Skin of body (tissue), 2 donors: ENCODE measurements around the gene MRI1. TPM values are rescaled to one million over a fixed set of nuclear protein-coding genes. Genes with fewer than 3 reads are reported as not detected.
"Not testable (repeated sequence)": the region's sequence is repeated elsewhere in the genome, so short reads cannot be mapped to it uniquely, and the experiment has no call there.

Experiments used
- DNase-seq: peaks from one replicate; lab custom pipeline; 2025; lab: John Stamatoyannopoulos, UW
- total RNA-seq: library from RNA; depleted of rRNA; stranded (reverse); fragments of >200 nt; gene quantifications from one replicate; pipeline ENCODE4 v1.2.3, GENCODE V29; 2014

MRI1 gene
- total RNA-seq, 1 donor from 2014 or later: 25.0 TPM

DNA sequence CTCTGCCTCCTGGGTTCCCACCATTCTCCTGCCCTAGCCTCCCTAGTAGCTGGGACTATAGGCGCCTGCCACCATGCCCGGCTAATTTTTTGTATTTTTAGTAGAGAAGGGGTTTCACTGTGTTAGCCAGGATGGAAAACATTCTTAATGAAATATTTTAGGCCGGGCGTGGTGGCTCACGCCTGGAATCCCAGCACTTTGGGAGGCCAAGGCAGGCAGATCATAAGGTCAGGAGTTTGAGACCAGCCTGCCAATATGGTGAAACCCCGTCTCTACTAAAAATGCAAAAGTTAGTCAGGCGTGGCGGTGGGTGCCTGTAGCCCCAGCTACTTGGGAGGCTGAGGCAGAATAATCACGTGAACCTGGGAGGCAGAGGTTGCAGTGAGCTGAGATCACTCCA, 29.0 kb downstream of the MRI1 start:
- not testable (repeated sequence) for DNase-seq

DNA sequence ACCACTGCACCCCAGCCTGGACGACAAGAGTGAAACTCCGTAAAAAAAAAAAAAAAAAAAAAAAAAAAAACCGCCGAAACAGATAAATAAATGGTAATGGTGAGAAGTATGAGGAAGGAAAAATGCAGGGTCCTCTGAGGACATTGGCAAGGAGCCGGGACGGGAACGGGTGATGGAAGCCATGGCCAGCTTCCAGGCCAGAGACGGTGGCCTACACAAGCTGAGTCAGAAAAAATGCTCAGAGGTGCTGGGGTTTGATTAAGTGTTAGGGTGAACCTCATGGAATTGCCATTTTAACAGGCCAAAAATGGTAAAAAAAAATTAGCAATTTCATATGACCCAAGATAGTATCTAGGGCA, 30.1 kb downstream of the MRI1 start:
- DNase-seq: peak; percentile 45

DNA sequence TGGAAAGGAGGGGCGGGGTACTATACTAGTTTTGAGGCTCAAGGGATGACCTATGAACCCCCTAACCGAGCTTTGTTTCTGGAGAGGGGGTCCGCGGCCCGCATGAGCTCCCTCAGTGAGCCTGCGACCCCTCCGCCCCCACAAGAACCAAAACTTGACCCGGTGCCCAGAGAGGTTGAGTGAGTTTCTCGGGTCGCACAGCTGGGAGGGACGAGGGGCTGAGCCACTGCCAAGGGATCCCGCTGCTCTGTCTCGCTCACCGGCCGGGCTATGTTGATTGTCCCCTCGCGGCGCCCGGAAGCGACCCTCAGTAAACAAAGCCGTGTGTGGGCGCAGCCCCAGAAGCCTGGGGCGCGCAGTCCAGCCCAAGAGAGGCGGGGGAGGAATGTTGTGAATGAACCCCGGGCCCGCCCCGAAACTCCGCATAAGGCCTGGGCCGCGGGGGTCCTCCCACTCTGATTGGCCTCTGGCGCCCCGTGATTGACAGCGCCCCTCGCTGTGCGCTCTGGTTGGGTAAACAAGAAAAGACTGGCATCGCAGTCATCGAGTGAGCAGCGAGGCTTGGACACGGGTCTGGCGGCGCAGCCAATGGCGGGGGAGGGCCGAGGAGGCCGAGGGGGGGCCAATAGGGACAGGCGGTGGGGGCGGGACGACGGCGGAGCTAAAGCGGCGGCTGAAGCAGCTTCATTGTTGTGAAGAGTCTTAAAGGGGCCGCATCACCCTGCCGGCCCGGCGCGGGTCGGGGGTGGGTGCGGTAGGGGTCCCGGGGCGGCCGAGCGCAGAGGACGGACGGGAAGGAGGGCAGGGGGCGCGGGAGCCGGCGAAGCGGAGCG, 30.7 kb downstream of the MRI1 start, which contains the start of gene ZSWIM4:
TSS of gene ZSWIM4 (plus strand) at position 687 of the 833 bp plus-strand sequence. CDS start 206 bp downstream, outside the sequence.
- peak; percentile 99 for DNase-seq

DNA sequence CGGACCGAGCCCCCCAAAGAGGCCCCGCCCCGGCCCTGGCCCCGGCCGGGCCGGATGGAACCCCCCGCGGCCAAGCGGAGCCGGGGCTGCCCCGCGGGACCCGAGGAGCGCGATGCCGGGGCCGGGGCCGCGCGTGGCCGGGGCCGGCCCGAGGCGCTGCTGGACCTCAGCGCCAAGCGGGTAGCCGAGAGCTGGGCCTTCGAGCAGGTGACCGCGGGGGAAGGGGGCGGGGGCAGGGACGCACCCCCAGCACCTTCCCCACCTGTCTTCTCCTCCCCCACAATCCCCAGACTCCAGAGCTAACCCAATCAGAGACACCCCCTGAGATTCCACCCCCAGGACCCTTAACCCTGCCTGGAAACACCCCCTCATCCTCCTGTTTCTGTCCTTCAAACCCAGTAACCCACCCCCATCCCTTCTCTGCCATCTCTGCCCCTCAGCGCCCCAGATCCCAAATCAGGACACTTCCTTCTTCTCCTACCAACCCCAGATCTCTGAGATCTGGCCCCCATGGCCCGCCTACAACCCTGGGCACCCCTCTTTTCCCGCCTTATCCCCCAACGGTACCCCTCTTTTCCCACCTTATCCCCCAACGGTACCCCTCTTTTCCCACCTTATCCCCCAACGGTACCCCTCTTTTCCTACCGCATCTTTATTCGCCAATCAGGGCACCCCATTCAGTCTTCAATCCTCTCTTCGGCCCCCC, 31.4 kb downstream of the MRI1 start:
- no peak for DNase-seq

DNA sequence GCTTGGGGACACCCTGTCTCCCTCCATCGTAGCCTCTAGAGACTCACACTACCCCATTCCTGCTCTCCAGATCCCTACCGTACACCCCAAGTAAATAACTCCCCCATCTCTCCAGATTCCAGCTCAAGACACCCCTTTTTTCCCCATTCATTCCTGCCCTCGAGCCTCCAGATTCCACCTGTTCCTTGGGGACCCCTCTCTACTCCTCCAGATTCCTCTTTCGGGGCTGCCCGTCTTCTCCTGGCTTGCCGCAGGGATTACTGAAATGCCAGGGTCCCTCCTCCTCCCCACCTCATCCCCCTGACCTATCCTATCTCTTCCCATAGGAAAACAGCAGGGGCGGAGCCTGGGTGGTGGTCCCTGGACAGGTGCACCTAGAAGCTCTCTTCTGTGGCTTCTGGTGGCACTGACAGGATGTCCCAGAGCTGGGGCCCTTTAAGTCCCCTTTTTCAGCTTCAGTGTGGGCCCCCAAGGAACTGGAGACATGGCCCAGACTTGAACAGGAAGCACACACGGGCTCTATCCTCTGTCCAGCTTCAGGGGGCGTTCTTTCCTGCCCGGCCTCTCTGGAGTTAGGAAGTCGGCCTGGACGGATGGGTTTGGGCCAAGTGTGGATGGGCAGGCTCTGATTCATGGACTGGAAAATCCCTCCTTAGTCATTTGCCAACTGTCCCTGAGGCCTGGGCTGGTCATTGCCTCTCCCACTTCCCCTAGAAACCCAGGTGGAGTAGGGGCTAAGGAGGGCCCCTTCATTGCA, 32.2 kb downstream of the MRI1 start:
- no peak for DNase-seq

DNA sequence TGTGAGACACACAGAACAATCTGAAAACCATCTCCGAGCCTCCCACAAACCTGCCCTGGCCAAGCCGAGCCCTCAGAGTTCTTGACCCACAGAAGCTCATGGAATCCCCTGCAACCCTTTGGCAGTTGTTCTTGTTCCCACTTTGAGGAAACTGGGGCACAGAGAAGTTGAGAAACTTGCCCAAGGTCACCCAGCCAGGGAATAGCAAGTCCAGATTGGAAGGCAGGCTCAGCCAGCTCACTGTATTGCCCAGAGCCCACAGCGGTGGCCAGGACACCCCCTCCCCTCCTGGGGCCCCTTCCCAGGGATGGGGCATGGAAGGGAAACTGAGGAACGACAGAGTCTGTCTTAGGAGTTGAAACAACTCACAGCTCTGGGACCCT, 32.7 kb downstream of the MRI1 start:
- no peak for DNase-seq

DNA sequence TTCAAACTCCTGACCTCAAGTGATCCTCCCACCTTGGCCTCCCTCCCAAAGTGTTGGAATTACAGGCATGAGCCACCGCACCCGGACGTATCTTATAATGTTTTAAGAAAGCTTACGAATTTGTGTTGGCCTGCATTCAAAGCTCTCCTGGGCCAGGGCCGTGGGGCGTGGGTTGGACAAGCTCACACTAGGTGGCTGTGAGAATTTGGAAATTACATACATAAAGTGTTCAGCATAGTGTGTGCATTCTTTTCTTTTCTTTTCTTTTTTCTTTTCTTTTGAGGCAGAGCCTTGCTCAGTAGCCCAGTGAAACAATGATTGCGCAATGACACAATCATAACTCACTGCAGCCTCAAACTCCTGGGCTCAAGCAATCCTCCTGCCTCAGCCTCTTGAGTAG, 33.5 kb downstream of the MRI1 start:
- no peak for DNase-seq

DNA sequence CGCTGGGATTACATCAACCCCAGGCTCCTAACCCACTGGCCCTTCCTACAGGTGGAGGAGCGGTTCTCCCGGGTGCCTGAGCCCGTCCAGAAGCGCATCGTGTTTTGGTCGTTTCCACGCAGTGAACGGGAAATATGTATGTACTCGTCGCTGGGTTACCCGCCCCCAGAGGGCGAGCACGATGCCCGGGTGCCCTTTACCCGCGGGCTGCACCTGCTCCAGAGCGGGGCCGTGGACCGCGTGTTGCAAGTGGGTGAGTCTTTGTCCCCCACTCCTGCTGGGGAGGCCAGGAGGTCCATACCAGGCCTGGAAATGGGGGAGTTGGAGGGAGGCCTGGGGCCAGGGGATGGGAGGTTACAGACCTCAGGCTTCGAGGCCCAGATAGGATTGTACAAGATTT, 35.3 kb downstream of the MRI1 start:
- DNase-seq: no peak

DNA sequence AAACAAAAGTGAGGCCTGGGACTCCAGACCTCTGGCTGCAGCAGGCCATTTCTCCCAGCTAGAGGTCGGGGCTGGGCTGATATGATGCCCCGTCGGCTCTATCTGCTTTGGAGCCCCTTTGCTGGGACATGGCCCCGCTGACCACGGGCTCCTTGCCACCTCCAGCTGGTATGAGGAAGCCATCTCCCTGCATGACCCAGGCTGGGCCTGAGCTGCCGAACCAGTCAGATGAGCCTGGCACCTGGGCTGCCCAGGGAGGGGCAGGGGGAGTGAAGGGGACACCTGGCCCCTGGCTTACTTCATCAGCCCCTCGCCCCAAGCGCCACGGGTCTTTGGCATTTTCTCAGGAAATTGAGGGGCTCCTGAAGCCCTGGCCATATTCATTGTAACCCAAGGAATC, 38.7 kb downstream of the MRI1 start:
- DNase-seq: no peak

DNA sequence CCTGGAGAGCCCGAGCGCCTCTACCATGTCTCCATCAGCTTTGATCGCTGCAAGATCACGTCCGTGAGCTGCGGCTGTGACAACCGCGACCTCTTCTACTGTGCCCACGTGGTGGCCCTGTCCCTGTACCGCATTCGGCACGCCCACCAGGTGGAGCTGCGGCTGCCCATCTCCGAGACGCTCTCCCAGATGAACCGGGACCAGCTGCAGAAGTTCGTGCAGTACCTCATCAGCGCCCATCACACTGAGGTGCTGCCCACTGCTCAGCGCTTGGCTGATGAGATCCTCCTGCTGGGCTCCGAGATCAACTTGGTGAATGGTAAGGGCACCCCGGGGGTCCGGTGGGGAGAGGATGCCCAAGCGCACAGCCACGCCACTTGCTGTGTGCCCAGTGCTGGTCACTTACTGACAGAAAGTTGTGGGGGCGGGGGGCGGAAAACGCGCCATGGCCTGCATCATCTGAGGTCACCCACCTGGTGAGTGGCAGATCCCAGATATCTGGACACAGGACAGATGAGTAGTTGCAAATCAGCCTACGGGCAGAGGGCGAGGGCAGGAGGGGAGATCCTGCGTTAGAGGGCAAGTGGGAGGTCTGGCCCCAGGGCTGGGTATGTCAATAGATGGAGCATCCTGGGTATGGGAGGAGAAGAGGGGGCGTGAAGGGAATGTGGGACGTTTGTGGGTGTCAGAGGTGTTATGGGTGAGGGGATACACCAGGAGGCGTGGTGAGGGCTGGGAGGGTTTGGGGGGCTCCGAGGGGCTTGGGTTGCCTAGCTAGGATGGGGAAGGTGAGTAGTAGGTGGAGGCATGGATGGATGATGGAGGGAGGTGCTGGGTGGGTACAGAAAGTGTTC, 40.7 kb downstream of the MRI1 start:
- DNase-seq: no peak

DNA sequence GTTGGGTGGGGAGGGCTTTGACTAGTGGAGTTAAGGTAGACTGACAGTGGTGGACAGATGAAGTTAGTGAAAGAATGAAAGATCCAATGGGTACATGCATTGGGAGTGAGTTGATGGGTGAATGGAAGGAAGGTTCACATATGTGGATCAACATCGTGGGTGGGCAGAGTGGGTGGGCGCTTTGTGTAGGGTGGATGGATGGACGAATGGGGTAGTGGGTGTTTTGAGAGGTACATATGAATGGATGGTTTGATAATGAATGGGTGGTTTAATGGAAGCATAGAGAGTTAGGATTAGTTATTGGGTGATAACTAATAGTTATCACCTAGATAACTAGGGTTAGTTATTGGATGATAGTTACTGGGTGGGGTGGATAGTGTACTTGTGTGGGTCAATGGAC, 42.4 kb downstream of the MRI1 start:
- DNase-seq: no peak

DNA sequence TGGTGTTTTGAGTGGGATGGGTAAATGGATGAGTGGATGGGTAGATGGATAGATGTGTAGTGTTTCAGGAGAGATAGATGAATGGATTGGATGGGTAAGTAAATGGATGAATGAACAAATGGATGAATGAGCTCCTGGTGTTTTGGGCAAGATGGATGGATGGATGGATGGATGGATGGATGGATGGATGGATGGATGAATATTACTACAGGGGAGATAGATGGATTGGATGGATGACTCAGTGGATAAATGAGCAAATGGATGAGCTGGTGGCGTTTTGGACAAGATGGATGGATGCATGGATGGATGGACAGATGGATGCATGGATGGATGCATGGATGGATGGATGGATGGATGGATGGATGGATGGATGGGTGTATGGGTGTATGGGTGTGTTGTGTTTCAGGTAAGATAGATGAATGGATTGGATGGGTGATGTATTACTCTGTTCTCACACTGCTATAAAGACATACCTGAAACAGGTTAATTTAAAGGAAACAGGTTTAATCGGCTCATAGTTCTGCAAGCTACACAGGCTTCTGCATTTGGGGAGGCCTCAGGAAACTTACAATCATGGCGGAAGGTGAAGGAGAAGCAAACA, 43.2 kb downstream of the MRI1 start:
- DNase-seq: no peak

DNA sequence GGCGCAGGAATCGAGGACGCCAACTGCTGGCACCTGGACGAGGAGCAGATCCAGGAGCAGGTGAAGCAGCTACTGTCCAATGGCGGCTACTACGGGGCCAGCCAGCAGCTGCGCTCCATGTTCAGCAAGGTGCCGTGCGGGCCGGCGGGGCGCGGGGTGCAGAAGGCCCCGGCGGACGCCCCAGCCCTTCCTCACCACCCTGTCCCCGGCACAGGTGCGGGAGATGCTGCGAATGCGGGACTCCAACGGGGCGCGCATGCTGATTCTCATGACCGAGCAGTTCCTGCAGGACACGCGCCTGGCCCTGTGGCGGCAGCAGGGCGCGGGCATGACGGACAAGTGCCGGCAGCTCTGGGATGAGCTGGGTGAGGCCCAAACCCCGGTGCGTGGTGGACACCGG, 44.5 kb downstream of the MRI1 start:
- no peak for DNase-seq

DNA sequence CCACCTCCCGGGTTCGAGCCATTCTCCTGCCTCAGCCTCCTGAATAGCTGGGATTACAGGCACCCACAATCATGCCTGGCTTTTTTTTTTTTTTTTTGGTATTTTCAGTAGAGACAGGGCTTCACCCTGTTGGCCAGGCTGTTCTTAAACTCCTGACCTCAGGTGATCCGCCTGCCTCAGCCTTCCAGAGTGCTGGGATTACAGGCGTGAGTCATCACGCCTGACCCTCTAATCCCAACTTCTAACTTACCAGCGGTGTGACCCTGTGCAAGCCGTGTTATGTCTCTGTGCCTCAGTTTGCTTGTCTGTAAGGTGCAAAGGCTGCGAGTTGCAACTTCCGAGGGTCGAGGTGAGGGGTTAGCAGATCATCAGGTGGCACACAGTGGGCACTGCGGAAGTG, 48.2 kb downstream of the MRI1 start:
- DNase-seq: no peak

DNA sequence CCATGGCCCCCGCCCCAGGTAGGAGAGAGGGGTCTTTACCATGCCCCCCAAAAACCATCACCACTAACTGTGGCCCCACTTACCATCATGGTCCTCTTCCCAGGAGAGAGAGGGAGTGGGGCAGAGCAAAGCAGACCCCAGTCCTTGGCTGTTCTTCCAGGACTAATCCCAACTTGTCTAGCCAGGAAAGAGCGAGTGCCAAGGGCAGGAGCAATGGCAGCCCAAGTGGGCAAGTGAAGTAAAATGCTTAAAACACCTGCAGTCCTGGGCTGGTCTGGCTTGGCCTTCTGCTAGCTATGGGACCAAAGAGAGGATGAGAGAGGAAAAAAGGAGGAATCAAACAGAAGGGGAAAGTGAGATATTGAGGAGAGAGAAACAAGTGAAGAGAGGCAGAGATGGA, 48.8 kb downstream of the MRI1 start:
- no peak for DNase-seq

DNA sequence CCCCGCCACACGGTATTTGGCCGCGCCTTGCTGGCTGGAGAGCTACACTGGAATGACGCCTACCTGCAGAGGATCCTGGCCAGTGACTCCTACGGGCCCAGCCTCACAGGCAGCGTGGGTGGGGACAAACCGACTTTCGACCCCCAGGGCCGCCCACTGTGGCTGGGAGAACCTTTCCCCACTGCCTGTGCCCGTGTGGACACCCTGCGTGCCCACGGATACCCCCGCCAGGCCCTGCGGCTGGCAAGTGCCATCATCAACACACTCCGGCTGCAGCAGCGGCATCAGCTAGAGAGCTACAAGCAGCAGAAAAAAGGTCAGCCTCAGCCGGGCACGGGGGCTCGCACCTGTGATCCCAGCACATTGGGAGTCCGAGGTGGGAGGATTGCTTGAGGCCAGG, 50.2 kb downstream of the MRI1 start:
- DNase-seq: no peak

DNA sequence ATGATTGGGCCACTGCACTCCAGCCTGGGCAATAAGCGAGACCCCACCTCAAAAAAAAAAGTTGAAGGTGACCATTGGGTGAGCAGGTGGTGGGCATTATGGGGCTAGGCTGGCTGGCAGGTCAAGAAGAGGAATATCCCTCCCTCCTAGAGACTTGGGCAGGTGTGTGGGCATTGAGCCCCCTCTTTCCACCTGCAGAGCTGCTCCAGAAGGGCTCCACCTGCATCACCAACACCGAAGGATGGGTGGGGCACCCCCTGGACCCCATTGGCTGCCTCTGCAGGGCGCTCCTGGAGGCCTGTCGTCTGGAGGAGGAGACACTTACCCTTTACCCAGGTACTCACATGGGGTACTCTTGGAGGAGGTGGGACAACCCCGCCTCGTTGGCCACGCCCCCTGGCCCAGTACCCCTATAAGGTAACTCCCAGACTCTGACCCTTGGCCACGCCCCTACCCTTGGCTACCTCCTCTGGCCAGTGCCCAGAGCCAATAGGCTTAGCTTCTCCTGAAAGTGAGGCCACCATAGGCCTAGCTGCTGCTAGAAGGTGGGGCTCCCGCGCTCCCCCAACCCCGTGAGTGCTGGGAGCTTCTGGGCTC, 52.8 kb downstream of the MRI1 start:
- no peak for DNase-seq

DNA sequence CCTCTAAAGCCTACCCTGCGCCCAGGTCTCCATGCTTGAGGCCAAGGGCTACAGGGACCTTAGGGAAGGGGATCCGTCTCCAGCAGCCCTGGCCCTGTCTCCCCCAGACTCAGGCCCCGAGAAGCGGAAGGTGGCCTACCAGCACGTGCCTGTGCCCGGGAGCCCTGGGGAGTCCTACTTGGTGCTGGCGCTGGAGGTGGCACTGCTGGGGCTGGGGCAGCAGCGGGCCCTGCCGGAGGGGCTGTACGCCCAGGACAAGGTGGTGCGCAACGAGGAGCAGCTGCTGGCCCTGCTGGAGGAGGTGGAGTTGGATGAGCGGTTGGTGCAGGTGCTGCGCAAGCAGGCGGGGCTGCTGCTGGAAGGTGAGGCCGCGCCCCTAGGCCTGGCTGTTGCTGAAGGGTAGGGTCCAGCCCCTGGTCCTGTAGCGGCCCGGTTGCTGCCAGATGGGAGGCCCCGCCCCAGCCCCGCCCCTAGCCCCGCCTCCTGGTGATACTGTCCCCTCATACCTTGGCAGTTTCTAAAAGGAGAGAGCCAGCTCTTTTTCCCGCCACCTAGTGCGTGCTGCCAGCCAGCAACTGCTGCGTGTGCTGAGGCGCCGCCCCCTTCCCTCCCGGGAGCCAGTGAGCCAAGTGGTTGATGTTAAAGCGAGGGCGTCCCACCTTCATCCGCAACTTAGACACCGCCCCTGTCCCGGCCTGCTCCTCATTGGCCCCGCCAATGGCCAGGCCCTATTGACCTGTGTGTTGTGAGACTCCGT, 53.5 kb downstream of the MRI1 start:
- no peak for DNase-seq

DNA sequence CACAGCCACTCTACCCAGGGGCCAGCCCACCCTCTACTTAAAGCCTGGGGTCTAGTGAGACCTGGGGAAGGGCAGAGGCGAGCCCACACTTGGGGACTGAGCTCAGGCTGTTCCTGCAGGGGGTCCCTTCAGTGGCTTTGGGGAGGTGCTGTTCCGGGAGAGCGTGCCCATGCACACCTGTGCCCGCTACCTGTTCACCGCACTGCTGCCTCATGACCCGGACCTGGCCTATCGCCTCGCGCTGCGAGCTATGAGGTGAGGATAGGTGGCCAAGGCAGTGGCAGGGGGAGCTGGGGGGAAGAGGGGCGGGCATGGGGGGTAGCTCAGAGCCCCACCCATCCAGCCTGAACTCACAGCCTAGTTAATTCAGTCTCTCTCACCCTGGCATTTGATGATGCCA, 54.9 kb downstream of the MRI1 start:
- DNase-seq: no peak

DNA sequence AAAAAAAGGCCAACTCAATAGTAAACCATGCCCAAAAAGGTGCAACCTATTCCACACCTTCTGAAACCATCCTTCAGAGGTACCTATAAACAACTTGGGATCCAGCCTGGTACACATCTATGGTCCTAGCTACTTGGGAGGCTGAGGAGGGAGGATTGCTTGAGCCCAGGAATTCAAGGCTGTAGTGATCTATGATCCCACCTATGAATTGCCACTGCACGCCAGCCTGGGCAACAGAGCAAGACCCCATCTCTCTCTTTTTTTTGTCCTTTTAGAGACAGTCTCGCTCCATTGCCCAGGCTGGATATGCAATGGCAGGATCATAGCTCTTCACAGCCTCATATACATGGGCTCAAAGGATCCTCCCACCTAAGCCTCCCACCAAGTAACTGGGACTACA, 57.0 kb downstream of the MRI1 start:
- no peak for DNase-seq
